ENCODE results near the gene GPR146.

GPR146 gene

DNA sequence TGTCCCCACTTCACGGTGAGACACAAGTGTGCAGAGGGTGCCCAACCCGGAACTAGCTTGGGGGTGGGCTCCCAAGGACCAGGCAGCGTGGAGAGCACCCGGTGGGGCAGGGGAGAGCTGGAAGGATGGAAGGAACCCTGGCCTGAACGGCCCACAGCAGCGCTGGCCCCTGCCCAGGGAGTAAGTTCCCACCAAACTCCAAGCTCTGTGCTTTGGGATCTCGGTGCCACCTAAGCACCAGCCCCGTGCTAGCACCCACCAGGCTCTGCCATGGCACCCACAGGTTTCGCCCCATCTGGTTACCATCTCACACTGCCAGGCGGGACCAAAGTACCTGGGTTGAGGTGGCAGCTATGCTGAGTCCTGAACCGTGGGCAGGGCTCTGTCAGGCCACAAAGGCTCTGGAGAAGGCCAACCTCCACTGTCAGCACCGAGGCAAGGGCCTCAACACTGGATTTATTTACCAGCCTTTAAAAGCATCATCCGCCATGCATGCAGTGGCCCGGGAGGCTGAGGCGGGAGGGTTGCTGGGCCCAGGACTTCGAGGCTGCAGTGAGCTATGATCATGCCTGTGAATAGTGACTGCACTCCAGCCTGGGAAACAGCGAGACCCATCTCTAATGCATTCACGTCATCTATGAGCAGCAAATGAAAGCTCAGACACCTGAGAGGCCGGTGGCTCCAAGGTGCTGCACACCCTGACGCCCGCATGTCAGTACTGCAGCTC lies 59.6 kb downstream of the GPR146 start:
- in situ Hi-C loops (cut with MboI; ENCODE audit: low sequenced_read_pairs): no loop called here

DNA sequence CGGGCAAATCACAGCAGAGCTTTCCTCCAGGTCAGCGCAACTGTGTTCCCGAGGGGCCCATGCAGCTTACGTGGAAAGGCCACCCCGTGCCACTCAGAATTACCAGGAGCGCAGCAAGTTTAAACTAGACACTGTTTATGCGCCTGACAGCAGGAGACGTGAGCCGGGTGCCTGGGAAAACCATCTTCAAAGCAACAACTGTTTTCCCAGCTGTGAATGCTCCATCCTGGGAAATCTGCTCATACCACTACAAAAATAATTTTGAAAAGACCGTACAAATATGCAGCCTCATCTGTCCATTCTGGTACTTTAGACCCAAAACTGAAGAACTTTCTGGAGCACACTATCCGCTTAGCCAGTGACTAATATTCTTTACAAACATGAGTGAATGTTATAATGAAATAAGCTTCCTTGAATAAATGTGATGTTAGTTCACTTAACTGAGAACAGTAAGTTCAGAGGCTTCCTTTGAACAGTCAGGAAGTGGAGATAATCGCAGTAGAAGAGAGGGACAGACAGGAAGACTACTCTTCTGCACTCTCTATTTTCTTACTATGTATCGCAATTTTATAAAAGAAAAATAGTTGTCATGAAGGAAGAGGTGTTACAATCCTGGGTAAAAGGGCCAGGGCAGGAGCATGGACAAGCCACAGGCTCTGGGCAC lies 60.3 kb downstream of the GPR146 start:
- in situ Hi-C loops (cut with MboI; ENCODE audit: low sequenced_read_pairs): no loop called here

DNA sequence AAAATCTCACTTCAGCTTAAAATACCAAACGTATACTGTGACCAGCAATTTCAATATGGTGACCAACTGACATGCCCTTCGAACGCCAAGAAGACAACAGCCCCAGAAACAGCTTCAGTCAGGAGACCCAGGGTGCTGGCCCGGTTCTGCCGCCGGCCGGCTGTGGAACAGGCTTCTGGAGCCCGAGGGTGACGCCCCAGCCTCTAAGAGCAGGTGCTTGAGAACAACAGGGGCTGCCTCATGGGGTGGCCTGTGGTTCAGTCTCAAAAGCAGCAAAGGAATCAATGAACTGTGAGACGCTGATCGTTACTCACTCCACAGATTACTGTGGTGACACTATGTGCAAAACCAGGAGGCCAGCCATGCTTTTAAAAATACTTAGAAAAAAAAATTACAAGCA lies 60.8 kb downstream of the GPR146 start:
- in situ Hi-C loops (cut with MboI; ENCODE audit: low sequenced_read_pairs): no loop called here

DNA sequence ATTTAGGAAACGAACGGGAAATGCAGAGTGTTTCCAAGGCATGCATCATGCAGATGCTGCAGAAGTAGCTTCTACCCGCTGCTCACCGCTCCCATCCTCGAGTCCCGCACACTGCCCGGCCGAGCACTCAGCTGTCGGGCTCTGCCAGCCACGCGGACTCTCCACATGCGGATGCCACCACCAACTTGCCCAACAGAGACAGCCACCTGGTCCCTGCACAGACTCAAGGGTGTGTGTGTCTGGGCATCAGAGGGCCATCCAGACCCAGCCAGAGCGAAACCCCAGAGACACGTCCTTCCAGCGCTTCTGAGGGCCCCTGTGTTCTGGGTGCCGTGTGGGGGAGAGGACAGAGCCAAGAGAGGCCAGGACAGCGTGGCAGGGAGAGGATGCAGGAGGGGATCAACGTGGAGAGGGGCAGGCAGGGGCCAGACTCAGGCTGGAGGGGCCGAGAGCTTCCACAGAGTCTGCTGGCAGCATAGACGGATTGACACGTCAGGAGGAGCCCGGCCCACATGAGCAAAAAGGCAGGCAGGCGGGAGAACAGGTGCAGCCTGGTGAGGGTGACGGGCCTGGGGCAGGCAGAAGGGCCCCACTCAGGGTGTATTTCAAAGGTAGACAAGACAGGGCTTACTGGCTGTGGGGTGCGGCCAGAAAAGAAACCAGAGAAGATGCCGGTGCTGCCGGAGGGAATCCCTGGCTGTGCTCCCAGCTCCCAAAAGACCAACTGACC lies 61.9 kb downstream of the GPR146 start:
- in situ Hi-C loops (cut with MboI; ENCODE audit: low sequenced_read_pairs): no loop called here

DNA sequence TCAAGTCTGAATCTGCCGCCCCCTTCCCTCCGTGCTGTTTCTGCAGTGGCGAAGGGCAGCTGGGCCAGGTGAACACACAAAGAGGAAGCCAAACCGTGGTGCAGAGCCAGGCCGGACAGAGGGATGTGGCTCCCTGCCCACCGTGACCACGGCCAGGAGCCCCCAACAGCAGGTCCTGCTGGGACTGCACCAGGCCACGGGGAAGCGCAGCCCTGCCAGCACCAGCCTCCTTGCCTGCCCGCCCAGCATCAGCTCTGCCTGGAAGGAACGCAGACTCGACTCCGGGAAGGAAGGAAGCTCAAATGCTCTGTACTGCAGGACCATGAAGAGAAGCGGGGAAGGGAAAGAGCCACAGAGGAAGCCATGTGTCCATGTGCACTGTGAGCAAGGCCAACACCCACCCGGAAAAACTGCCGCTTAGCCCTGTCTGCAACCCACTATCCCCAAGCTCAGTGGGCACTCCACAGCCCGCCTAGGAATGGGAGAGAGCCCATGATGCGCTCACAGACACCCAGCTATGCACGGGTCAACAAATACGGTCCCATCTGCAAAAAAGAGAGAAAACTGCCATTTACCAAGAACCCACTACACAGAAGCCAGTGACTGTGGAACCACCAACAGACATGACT lies 62.6 kb downstream of the GPR146 start:
- in situ Hi-C loops (cut with MboI; ENCODE audit: low sequenced_read_pairs): no loop called here

DNA sequence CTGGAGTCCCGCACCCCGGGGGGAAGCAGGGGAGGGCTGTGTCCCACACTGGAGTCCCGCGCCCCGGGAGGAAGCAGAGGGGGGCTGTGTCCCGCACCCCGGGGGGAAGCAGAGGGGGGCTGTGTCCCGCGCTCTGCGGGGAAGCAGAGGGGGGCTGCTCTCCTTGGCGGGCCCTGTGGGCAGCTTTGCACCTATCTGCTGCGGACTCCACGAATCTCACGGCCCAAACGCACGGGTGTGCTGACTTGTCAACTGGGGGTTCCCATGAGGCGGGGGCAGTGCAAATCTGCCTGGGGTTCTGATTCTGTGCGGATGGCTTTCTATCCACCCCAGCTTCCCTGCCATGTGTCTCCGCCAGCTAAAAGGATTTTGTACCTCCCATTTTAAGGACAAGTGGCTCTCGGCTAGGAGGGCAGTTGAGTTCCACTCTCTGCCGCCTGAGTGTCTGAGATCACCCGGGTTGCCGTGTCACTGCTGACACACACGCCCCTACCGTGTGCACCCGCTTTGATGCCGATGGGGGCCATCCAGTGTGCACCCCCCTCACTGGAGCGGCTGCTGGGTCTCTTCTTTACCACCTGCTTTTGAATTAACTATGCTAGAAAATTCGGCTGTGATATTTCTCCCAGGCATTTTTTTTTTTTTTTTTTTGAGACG lies 64.0 kb downstream of the GPR146 start:
- in situ Hi-C loops (cut with MboI; ENCODE audit: low sequenced_read_pairs): no loop called here

Data from hTERT RPE-1 (cell line).